ENCODE data around the gene MRPL14.

MRPL14 gene

DNA sequence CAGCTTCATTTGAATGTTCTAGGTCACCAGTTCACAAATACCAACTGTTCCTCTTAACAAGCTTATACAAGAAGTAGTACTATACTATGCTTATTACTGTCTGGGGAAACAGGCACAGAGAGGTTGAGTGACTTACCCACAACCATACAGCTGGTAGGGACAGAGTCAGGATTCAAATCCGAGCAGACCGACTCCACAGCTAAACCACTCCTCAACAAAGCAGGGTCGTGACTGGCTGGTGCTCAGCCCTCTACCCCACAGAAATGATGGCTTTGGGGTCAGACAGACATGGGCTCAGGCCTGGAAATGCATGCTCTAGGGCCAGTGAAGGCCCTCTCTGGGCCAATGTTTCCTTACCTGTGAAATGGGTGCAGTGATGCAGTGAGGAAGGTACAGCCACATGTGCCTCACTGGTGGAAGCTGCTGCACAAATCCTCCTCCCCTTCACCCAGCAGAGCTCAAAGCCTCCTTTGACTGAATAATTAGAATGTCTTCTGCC lies 63.6 kb downstream of the MRPL14 start:
- DNase-seq: no peak

Measured in NCI-H774 (cell line).